ENCODE data around the gene MYO9A. TPM values are rescaled to one million over a fixed set of nuclear protein-coding genes. Genes with fewer than 3 reads are reported as not detected.

The MYO9A gene
- total RNA-seq, 1 experiment from 2014 or later = 23.0 TPM

DNA sequence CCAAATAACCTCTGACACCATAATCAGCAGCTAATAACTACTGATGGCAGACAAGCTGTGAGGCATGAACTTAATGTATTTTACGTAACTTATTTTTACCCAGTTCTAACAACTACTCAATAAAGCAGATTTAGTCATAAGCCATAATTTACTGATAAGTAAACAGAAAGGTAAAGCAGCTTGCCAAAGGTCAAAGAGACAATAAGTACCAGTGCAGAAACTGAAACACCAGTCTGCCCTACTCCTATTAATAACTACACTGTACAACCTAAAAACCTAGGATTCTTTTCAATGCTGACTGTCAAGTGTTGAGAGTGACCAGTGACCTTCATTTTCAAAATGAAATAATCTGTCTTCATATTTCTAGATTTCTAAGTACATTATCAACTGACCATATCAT lies 155.4 kb downstream of the MYO9A start:
- Histone ChIP-seq H3K4me3 (replicated peaks in 1 of 2; ENCODE audit: low read depth in 1 of 2, low read length in 2 of 2) (no peak overlapping the region), H3K4me2 (ENCODE audit: low read length) (no peak overlapping the region), H3K9ac (ENCODE audit: low read length) (no peak overlapping the region), H3K9me3 (ENCODE audit: control insufficient read depth in 1 of 2, insufficient read depth in 1 of 2, low read depth in 1 of 2, low read length in 2 of 2) (no peaks in the 10 kb centered on the region), H4K20me1 (ENCODE audit: insufficient read depth) (no peaks in the 10 kb centered on the region), H3K79me2 (ENCODE audit: insufficient read depth, low read length) (no peaks in the 10 kb centered on the region), H3K36me3 (ENCODE audit: control insufficient read depth in 1 of 2, insufficient read depth in 2 of 2, low read length in 2 of 2) (no peaks in the 10 kb centered on the region), H2AFZ (ENCODE audit: low read depth, low read length, poor library complexity, severe bottlenecking) (no peak overlapping the region), H3K4me1 (ENCODE audit: control insufficient read depth in 1 of 2, insufficient read depth in 2 of 2, low read length in 2 of 2) (no peaks in the 10 kb centered on the region), H3K27ac (ENCODE audit: low read depth, low read length) (no peak overlapping the region), H3K27me3 (ENCODE audit: insufficient read depth, low read length) (no peaks in the 10 kb centered on the region), H3K9me2 (ENCODE audit: insufficient read depth) (no peaks in the 10 kb centered on the region)
- ATAC-seq = no peak
- POLR2A ChIA-PET = no interaction called here
- no TSS peak for BruUV-seq (replicated peaks)
- intact Hi-C loops (cut with micrococcal nuclease) = no loop called here
- CTCF ChIA-PET = no interaction called here
- no peak for DNase-seq (ENCODE audit: low read depth, low spot score)
- RAD21 ChIA-PET (ENCODE audit: low non-redundant PET in 1 of 2, low total read pairs in 2 of 2, uncharacterized antibody in 2 of 2, unreplicated experiment in 2 of 2) = no interaction called here
- TF ChIP-seq POLR2A (IDR thresholded peaks at IDR 0.05; ENCODE audit: borderline replicate concordance, extremely low read depth, insufficient read depth, insufficient read length) (no peak), YY1 (IDR thresholded peaks at IDR 0.05; ENCODE audit: extremely low read depth, insufficient replicate concordance, low read depth, low read length) (no peak), EGR1 (IDR thresholded peaks at IDR 0.05; ENCODE audit: low read depth) (no peak), ZFX (IDR thresholded peaks at IDR 0.05) (no peak), EZH2 (IDR thresholded peaks at IDR 0.05) (no peak), RAD21 (IDR thresholded peaks at IDR 0.05; ENCODE audit: low read depth) (no peak), JUND (IDR thresholded peaks at IDR 0.05) (no peak), SP1 (IDR thresholded peaks at IDR 0.05; ENCODE audit: low read depth) (no peak), ELF1 (IDR thresholded peaks at IDR 0.05; ENCODE audit: borderline replicate concordance, low read depth) (no peak), CEBPB (IDR thresholded peaks at IDR 0.05; ENCODE audit: low read depth) (no peak), TCF7L2 (IDR thresholded peaks at IDR 0.05; ENCODE audit: borderline replicate concordance, extremely low read depth, insufficient read depth, insufficient read length) (no peak), ATF3 (IDR thresholded peaks at IDR 0.05) (no peak), CBX3 (IDR thresholded peaks at IDR 0.05; ENCODE audit: low read depth) (no peak), SIN3A (IDR thresholded peaks at IDR 0.05; ENCODE audit: low read depth) (no peak), EZH2phosphoT487 (IDR thresholded peaks at IDR 0.05; ENCODE audit: borderline replicate concordance) (no peak), POLR2AphosphoS5 (IDR thresholded peaks at IDR 0.05; ENCODE audit: low read depth, low read length) (no peak)
- TF ChIP-seq, protein P1, sequence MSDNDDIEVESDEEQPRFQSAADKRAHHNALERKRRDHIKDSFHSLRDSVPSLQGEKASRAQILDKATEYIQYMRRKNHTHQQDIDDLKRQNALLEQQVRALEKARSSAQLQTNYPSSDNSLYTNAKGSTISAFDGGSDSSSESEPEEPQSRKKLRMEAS (IDR thresholded peaks at IDR 0.05) = no peak
- TF ChIP-seq, protein P2, sequence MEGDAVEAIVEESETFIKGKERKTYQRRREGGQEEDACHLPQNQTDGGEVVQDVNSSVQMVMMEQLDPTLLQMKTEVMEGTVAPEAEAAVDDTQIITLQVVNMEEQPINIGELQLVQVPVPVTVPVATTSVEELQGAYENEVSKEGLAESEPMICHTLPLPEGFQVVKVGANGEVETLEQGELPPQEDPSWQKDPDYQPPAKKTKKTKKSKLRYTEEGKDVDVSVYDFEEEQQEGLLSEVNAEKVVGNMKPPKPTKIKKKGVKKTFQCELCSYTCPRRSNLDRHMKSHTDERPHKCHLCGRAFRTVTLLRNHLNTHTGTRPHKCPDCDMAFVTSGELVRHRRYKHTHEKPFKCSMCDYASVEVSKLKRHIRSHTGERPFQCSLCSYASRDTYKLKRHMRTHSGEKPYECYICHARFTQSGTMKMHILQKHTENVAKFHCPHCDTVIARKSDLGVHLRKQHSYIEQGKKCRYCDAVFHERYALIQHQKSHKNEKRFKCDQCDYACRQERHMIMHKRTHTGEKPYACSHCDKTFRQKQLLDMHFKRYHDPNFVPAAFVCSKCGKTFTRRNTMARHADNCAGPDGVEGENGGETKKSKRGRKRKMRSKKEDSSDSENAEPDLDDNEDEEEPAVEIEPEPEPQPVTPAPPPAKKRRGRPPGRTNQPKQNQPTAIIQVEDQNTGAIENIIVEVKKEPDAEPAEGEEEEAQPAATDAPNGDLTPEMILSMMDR (IDR thresholded peaks at IDR 0.05 in 2 of 3, conservative IDR thresholded peaks at IDR 0.05 in 1 of 3; ENCODE audit: borderline replicate concordance in 1 of 3, insufficient read depth in 1 of 3, low read depth in 2 of 3, low read length in 2 of 3) = no peak
